Hepatocyte (in vitro differentiated cells): ENCODE measurements around the gene APPL2.

Experiments used
- EZH2 ChIP-seq: fragments of 200-600 bp; sonication (generic); IDR thresholded peaks from 2 replicates; pipeline ENCODE4 v1.6.1; 2016; ENCODE audit warnings: antibody characterized with exemption, mild to moderate bottlenecking, borderline replicate concordance
- EZH2phosphoT487 ChIP-seq: fragments of 200-600 bp; sonication (generic); IDR thresholded peaks from one replicate; pipeline ENCODE4 v1.6.1; 2018; ENCODE audit warnings: antibody characterized with exemption, mild to moderate bottlenecking, low read depth, moderate library complexity; ENCODE audit not compliant: unreplicated experiment, severe bottlenecking
- TF ChIP-seq, protein P1 (sequence below): fragments of 200-600 bp; sonication (generic); IDR thresholded peaks from 2 replicates; pipeline ENCODE4 v1.5.1; 2016; ENCODE audit warnings: antibody characterized with exemption, mild to moderate bottlenecking; ENCODE audit not compliant: poor library complexity

- no peak for TF ChIP-seq EZH2phosphoT487
- no peak for TF ChIP-seq EZH2
- TF ChIP-seq, protein P1, sequence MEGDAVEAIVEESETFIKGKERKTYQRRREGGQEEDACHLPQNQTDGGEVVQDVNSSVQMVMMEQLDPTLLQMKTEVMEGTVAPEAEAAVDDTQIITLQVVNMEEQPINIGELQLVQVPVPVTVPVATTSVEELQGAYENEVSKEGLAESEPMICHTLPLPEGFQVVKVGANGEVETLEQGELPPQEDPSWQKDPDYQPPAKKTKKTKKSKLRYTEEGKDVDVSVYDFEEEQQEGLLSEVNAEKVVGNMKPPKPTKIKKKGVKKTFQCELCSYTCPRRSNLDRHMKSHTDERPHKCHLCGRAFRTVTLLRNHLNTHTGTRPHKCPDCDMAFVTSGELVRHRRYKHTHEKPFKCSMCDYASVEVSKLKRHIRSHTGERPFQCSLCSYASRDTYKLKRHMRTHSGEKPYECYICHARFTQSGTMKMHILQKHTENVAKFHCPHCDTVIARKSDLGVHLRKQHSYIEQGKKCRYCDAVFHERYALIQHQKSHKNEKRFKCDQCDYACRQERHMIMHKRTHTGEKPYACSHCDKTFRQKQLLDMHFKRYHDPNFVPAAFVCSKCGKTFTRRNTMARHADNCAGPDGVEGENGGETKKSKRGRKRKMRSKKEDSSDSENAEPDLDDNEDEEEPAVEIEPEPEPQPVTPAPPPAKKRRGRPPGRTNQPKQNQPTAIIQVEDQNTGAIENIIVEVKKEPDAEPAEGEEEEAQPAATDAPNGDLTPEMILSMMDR: no peak
Observed at GRCh38 chr12:105267711-105268110, 31.7 kb upstream of the APPL2 start.
